ENCODE results near the gene B3GNT5.

GRCh38 chr3:183299976-183300375 lies 46.9 kb downstream of the B3GNT5 start:
- TF ChIP-seq POLR2A (IDR thresholded peaks at IDR 0.05) (no peak), CTCF (IDR thresholded peaks at IDR 0.05) (no peak)

Measured in esophagus squamous epithelium (tissue), 4 donors.